Measurements from ENCODE around the gene INPP4B. TPM values are rescaled to one million over a fixed set of nuclear protein-coding genes. Genes with fewer than 3 reads are reported as not detected.

The INPP4B gene
- total RNA-seq, 1 donor from 2014 or later = 32.7 TPM

GRCh38 chr4:142407596-142407995, 438.5 kb downstream of the INPP4B start:
- intact Hi-C loops (cut with DNase I) = loop anchor here (5.0 to 10.0 kb wide), 2 partner anchors 55 to 313 kb away; no protein-coding TSS in a partner anchor
- Histone ChIP-seq H3K9me3 (no peaks in the 10 kb centered on the region), H3K27me3 (no peaks in the 10 kb centered on the region), H3K4me1 (peaks cover 3 to 15% of the 10 kb centered on the region in 2 donors), H3K4me3 (no peak overlapping the region), H3K27ac (no peak overlapping the region), H3K36me3 (no peaks in the 10 kb centered on the region)
- TF ChIP-seq CTCF (IDR thresholded peaks at IDR 0.05) = no peak
- no peak for DNase-seq (ENCODE audit: low spot score in 2 of 2)

- intact Hi-C loops (cut with DNase I) = loop anchor here (5.0 to 10.0 kb wide), 2 partner anchors 55 to 312 kb away; no protein-coding TSS in a partner anchor
- peak overlapping the region in 1 of 2 donors; percentile 73 for H3K4me3 ChIP-seq
- peaks cover 3 to 15% of the 10 kb centered on the region in 2 donors for H3K4me1 ChIP-seq
- no peak for TF ChIP-seq CTCF (IDR thresholded peaks at IDR 0.05)
- no peaks in the 10 kb centered on the region for H3K9me3 ChIP-seq
- no peak for DNase-seq (ENCODE audit: low spot score in 2 of 2)
- peak overlapping the region; percentile 26 to 76 for H3K27ac ChIP-seq
- H3K27me3 ChIP-seq = no peaks in the 10 kb centered on the region
- H3K36me3 ChIP-seq = no peaks in the 10 kb centered on the region
Observed at GRCh38 chr4:142406917-142407501, 439.1 kb downstream of the INPP4B start.

- Histone ChIP-seq H3K9me3 (no peaks in the 10 kb centered on the region), H3K27me3 (no peaks in the 10 kb centered on the region), H3K36me3 (no peaks in the 10 kb centered on the region), H3K27ac (peak overlapping the region; percentile 73 to 76), H3K4me1 (peaks cover 3 to 15% of the 10 kb centered on the region in 2 donors), H3K4me3 (peak overlapping the region in 1 of 2 donors; percentile 73)
- no peak for DNase-seq (ENCODE audit: low spot score in 2 of 2)
- intact Hi-C loops (cut with DNase I) = loop anchor here (5.0 to 10.0 kb wide), 2 partner anchors 54 to 312 kb away; no protein-coding TSS in a partner anchor
- TF ChIP-seq CTCF (IDR thresholded peaks at IDR 0.05) = no peak
Observed at GRCh38 chr4:142406499-142406835, 439.6 kb downstream of the INPP4B start.

- intact Hi-C loops (cut with DNase I) = loop anchor here (2.0 to 10.0 kb wide), 3 partner anchors 27 to 311 kb away; no protein-coding TSS in a partner anchor
- DNase-seq (ENCODE audit: low spot score in 2 of 2) = no peak
- Histone ChIP-seq H3K36me3 (no peaks in the 10 kb centered on the region), H3K27ac (peak overlapping the region; percentile 73 to 76), H3K4me3 (peak overlapping the region; percentile 46 to 73), H3K27me3 (no peaks in the 10 kb centered on the region), H3K4me1 (peaks cover 3 to 15% of the 10 kb centered on the region in 2 donors), H3K9me3 (no peaks in the 10 kb centered on the region)
- no peak for TF ChIP-seq CTCF (IDR thresholded peaks at IDR 0.05)
Observed at GRCh38 chr4:142405695-142406498, 440.2 kb downstream of the INPP4B start.

- intact Hi-C loops (cut with DNase I) = loop anchor here (2.0 to 10.0 kb wide), 3 partner anchors 26 to 310 kb away; no protein-coding TSS in a partner anchor
- Histone ChIP-seq H3K9me3 (no peaks in the 10 kb centered on the region), H3K4me1 (peaks cover 3 to 15% of the 10 kb centered on the region in 2 donors), H3K27me3 (no peaks in the 10 kb centered on the region), H3K27ac (peak overlapping the region; percentile 73 to 76), H3K4me3 (peak overlapping the region; percentile 46 to 73), H3K36me3 (no peaks in the 10 kb centered on the region)
- no peak for TF ChIP-seq CTCF (IDR thresholded peaks at IDR 0.05)
- peak in 1 of 2 donors; percentile 69 for DNase-seq (ENCODE audit: low spot score in 2 of 2)
Observed at GRCh38 chr4:142405021-142405694, 440.9 kb downstream of the INPP4B start.

All from ascending aorta (tissue), 2 donors.